A673 (cell line): ENCODE measurements around the gene ZNF335. TPM values are rescaled to one million over a fixed set of nuclear protein-coding genes. Genes with fewer than 3 reads are reported as not detected.

Source experiments
- BruUV-seq: library from RNA; stranded (reverse); fragments of 400-500 nt; replicated peaks from 2 replicates; lab custom pipeline; 2021; lab: Mats Ljungman, UMichigan
- CTCF ChIA-PET: fragments of 300-600 bp; sonication (Branson Sonifier 250); formaldehyde crosslinking; loops from one replicate; lab custom pipeline; 2022; ENCODE audit warnings: antibody characterized with exemption; lab: Charles Lee
- POLR2A ChIA-PET: fragments of 300-600 bp; sonication (Branson Sonifier 250); formaldehyde crosslinking; loops from one replicate; lab custom pipeline; 2022; ENCODE audit warnings: antibody characterized with exemption; ENCODE audit not compliant: low non-redundant PET; lab: Charles Lee
- DNase-seq: peaks from one replicate; pipeline ENCODE4 v3.0.0-alpha.2; 2015; ENCODE audit warnings: low spot score
- H3K27ac ChIP-seq: fragments of 200-600 bp; sonication (generic); 2 replicates; pipeline ENCODE4 v1.5.1; 2016; ENCODE audit warnings: mixed run types, low read depth, mild to moderate bottlenecking, mixed read lengths, antibody characterized with exemption, low read length; ENCODE audit not compliant: poor library complexity, severe bottlenecking
- H3K27me3 ChIP-seq: fragments of 200-600 bp; sonication (generic); replicated peaks from 2 replicates; pipeline ENCODE4 v1.6.1; 2017; ENCODE audit warnings: mixed run types, low read depth, mild to moderate bottlenecking, mixed read lengths, antibody characterized with exemption, low read length; ENCODE audit not compliant: insufficient read depth, poor library complexity
- H3K36me3 ChIP-seq: fragments of 200-600 bp; sonication (generic); 2 replicates; pipeline ENCODE4 v1.6.1; 2016; ENCODE audit warnings: mixed run types, mild to moderate bottlenecking, mixed read lengths, antibody characterized with exemption, low read length; ENCODE audit not compliant: insufficient read depth, poor library complexity, severe bottlenecking
- H3K4me1 ChIP-seq: fragments of 200-600 bp; sonication (generic); 2 replicates; pipeline ENCODE4 v1.6.1; 2017; ENCODE audit warnings: mixed run types, mild to moderate bottlenecking, mixed read lengths, antibody characterized with exemption, low read length; ENCODE audit not compliant: insufficient read depth, poor library complexity, severe bottlenecking
- H3K4me3 ChIP-seq: fragments of 200-600 bp; sonication (generic); 2 replicates; pipeline ENCODE4 v1.5.1; 2016; ENCODE audit warnings: low read depth, mixed run types, mild to moderate bottlenecking, mixed read lengths, low read length; ENCODE audit not compliant: poor library complexity, severe bottlenecking
- H3K9me3 ChIP-seq: fragments of 200-600 bp; sonication (generic); 2 replicates; pipeline ENCODE4 v1.6.1; 2016; ENCODE audit warnings: mixed run types, low read depth, mild to moderate bottlenecking, mixed read lengths, antibody characterized with exemption, low read length; ENCODE audit not compliant: poor library complexity, severe bottlenecking
- EZH2 ChIP-seq: fragments of 200-600 bp; sonication (generic); IDR thresholded peaks from 2 replicates; pipeline ENCODE4 v1.6.1; 2017; ENCODE audit warnings: borderline replicate concordance, low read depth, mild to moderate bottlenecking, mixed read lengths, antibody characterized with exemption, low read length; ENCODE audit not compliant: poor library complexity, severe bottlenecking
- intact Hi-C: fragments of 100-400 bp; cut with micrococcal nuclease; formaldehyde crosslinking; loops from one replicate; pipeline ENCODE4 v1.10.0; 2022; ENCODE audit not compliant: unreplicated experiment
- total RNA-seq: library from RNA; stranded (reverse); gene quantifications from 2 replicates; pipeline ENCODE4 v1.2.3, GENCODE V29; 2021
- TF ChIP-seq, protein P1 (sequence below): fragments of 300-800, 200-600 bp; sonication (generic); conservative IDR thresholded peaks from 2 replicates; pipeline ENCODE4 v1.5.1; 2017; ENCODE audit warnings: low read depth, mild to moderate bottlenecking, antibody characterized with exemption, low read length, moderate library complexity, mixed read lengths

ZNF335 gene
- total RNA-seq, 1 experiment from 2014 or later = 31.9 TPM

DNA sequence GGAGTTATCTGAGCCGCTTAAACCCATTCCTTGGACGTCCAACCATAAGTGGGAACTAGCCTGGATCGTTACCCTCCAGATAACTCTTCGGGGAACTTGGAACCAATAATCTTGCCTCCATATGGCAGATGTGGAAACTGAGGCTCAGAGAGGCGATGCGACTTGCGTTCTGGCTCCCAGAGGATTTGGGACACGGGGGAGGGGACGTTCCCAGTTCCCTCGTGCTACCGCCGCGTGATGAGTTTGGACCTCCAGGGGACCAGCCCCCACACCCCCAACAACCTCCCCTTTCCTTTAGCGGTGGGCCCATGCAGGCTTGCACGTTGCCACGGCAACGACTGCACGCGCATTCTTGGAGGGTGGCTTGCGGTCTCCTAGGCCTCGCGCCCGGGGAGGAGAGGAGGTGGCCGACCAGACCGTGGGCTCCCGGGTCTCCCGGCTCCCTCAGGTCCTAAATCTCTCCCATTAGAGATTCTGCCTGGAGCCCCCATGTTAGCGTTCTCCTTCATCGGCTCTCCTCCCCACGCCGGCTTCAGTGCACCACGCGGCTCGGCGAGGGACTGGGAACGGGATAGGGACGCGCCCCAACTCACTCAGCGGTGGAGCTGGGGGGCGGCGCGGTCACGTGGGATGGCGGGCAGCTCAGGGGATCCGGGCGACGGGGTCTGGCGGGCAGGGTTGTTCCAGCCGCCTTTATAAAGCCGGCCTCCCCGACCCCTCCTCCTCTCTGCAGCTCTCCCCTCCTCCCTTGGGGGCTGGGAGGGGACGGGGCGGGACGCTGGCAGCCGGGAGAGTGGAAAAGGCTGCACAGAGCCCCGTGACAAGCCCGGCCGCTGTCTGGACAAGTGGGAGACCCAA lies 60.3 kb downstream of the ZNF335 start, which contains the start of gene PLTP:
PLTP (minus strand) TSS at position 670 of the 858 bp plus-strand sequence. CDS start 703 bp downstream, outside the sequence.
- POLR2A ChIA-PET = interaction anchor here (0.6 kb wide), 1 partner anchor 20 kb away, joined by 5 read pairs; no protein-coding TSS in a partner anchor
- Histone ChIP-seq H3K36me3 (peaks cover 9% of the 10 kb centered on the region), H3K27ac (peak within 1 kb of the TSS; percentile 81), H3K27me3 (no peaks in the 10 kb centered on the region), H3K9me3 (no peaks in the 10 kb centered on the region), H3K4me3 (peak within 1 kb of the TSS; percentile 63), H3K4me1 (peaks cover 17% of the 10 kb centered on the region)
- intact Hi-C loops = no loop called here
- TSS peak; percentile 94 for BruUV-seq
- TF ChIP-seq, protein P1, sequence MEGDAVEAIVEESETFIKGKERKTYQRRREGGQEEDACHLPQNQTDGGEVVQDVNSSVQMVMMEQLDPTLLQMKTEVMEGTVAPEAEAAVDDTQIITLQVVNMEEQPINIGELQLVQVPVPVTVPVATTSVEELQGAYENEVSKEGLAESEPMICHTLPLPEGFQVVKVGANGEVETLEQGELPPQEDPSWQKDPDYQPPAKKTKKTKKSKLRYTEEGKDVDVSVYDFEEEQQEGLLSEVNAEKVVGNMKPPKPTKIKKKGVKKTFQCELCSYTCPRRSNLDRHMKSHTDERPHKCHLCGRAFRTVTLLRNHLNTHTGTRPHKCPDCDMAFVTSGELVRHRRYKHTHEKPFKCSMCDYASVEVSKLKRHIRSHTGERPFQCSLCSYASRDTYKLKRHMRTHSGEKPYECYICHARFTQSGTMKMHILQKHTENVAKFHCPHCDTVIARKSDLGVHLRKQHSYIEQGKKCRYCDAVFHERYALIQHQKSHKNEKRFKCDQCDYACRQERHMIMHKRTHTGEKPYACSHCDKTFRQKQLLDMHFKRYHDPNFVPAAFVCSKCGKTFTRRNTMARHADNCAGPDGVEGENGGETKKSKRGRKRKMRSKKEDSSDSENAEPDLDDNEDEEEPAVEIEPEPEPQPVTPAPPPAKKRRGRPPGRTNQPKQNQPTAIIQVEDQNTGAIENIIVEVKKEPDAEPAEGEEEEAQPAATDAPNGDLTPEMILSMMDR = no peak
- TF ChIP-seq EZH2 = no peak
- DNase-seq = peak; percentile 77
- CTCF ChIA-PET = interaction anchor here (0.5 kb wide), 1 partner anchor 90 kb away, joined by 3 read pairs; no protein-coding TSS in a partner anchor

DNA sequence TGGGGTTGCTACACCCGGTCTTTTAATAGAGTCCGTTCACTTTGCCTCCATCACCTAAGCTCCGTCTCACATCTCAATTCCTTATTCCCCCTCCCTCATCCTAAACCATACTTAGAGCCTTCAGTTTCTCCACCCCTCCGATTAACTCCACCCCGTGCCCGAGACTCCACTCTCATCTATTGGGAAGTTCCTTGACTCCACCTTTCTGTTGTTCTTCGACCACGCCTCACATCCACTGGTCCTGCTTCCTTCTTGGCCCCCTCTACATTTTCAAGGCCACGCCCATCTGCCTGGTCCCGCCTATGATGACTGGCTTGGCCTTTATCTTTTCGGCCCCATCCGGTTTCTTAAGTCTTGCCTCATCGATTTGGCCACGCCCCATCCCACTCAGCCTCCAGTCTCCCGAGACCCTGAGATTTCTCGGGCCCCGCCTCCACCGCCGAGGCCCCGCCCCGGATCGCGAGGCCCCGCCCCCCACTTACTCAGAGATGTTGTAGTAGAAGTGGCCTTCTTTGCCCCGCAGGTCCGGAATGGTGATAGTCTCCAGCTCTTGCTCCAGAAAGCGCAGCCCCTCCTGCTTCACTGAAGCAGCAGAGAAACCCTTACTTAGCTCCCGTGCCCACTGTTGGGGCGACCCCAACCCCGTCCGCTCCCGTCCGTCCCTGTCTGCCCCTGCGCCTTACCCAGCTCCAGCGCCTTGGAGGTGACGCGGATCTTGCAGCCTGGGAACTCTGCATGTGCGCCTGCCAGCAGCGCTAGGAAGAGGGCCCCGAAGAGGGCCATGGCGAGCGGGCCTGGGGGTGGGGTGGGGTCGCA lies 61.1 kb downstream of the ZNF335 start:
- intact Hi-C loops = loop anchor here (1.0 kb wide), 1 partner anchor 22 kb away; no protein-coding TSS in a partner anchor
- no TSS peak for BruUV-seq
- CTCF ChIA-PET = no interaction called here
- H3K4me3 ChIP-seq = peak overlapping the region; percentile 63
- peaks cover 14% of the 10 kb centered on the region for H3K36me3 ChIP-seq
- H3K9me3 ChIP-seq = no peaks in the 10 kb centered on the region
- peak; percentile 100 for DNase-seq
- H3K4me1 ChIP-seq = peaks cover 17% of the 10 kb centered on the region
- TF ChIP-seq, protein P1 = no peak
- TF ChIP-seq EZH2 = no peak
- peak overlapping the region; percentile 81 for H3K27ac ChIP-seq
- H3K27me3 ChIP-seq = no peaks in the 10 kb centered on the region
- POLR2A ChIA-PET = interaction anchor here (0.6 kb wide), 1 partner anchor 19 kb away, joined by 5 read pairs; no protein-coding TSS in a partner anchor
